Activated CD8-positive, alpha-beta memory T cell treated with anti-CD3 and anti-CD28 coated beads for 36 hours (primary cell): ENCODE data around the gene MRPS22. TPM values are rescaled to one million over a fixed set of nuclear protein-coding genes. Genes with fewer than 3 reads are reported as not detected.
"Not testable (repeated sequence)": the region's sequence is repeated elsewhere in the genome, so short reads cannot be mapped to it uniquely, and the experiment has no call there.

ENCODE experiments used
- CTCF ChIA-PET: fragments of 350-600 bp; sonication (Branson Sonifier 250); formaldehyde crosslinking; loops from one replicate; lab custom pipeline; 2021; ENCODE audit warnings: antibody characterized with exemption; lab: Charles Lee
- POLR2A ChIA-PET: fragments of 350-600 bp; sonication (Branson Sonifier 250); formaldehyde crosslinking; loops from one replicate; lab custom pipeline; 2021; ENCODE audit warnings: antibody characterized with exemption; lab: Charles Lee
- total RNA-seq, 2 experiments: library from RNA; stranded (reverse); gene quantifications; one replicate each; pipeline ENCODE4 v1.2.3, GENCODE V29; 2021

The MRPS22 gene
- total RNA-seq, 2 experiments from 2014 or later = 71.1 to 72.4 TPM

DNA sequence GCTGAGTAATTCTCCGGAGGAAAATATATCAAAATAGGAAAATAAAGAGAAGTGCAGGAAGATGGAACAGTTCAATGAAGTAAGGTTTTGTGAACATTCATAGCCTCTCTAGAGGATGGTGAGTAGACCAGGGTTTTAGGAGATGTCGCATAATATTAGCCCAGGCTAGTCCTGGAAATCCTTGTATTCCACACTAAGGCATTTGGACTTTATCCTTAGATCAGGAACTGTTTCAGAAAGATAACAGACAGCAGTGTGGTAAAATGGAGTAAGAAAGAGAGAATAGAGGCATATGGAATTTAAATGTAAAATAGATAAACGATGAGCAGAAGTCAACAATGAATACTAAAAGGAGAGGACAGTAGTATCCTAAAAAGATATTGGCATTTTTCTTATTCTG, 33.6 kb downstream of the MRPS22 start:
- CTCF ChIA-PET = no interaction called here

DNA sequence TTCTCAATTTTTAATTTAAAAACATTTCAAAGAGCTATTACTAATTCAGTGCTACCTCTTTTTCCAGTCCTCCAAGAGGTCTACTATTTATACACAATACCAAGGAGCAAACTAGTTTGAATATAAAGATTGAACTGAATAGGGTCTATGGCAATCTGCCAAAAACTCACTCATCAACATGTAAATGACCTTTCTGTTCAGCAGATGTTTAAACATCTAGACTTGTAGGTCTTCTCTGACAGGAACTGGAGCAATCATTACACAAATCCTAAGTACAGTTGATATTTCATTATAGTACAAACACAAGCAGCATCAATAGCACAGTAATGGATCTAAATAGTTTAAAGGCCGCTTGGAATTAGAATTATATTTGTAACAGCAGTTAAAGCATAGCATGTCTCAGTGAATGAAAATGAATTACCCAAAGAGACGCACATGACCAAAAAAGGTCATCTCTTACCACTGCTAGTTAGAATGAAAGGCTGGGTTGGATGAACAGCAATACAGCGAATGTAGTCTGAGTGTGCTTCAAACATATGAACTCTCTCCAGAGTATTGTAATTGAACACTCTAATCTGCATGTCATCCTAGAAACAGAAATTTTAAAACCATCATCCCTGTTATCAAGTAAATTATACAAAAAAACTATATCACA, 34.9 kb downstream of the MRPS22 start:
- POLR2A ChIA-PET = no interaction called here
- CTCF ChIA-PET = no interaction called here

More for the DNA sequence above, 33.6 kb downstream of the MRPS22 start:
- POLR2A ChIA-PET = no interaction called here

DNA sequence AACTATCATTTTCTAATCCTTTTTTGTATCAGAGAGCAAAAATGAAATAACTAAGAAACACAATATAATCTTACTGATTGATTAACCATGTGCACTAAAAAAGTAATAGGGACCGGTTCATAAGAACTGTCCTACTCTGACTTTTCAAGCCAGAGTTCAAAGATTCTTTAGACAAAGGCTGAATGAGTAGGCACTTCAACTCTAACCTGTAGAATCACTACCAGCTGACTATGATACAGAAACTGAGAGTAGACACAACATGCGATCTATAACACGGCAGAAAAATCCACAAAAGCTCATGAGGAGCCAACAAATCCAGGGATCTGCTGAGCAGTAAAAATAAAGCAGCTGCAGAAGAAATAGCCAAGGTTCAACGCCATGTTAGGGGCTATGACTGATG, 36.8 kb downstream of the MRPS22 start:
- ChIA-PET CTCF (no interaction called here), POLR2A (no interaction called here)

DNA sequence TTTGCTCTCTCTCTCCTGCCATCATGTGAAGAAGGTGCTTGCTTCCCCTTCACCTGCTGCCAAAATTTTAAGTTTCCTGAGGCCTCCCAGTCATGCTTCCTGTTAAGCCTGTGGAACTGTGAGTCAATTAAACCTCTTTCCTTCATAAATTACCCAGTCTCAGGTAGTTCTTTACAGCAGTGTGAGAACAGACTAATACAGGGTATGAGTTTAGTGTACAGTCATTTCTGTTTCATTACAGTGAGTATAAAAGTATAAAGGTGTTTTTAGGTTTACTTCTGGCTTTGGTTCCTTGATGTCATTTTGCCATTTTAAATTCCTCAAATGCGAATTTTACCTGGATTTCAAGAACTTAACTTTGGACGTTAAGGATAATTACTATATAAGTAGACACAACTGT, 38.5 kb downstream of the MRPS22 start:
- POLR2A ChIA-PET, CTCF ChIA-PET: not testable (repeated sequence)

DNA sequence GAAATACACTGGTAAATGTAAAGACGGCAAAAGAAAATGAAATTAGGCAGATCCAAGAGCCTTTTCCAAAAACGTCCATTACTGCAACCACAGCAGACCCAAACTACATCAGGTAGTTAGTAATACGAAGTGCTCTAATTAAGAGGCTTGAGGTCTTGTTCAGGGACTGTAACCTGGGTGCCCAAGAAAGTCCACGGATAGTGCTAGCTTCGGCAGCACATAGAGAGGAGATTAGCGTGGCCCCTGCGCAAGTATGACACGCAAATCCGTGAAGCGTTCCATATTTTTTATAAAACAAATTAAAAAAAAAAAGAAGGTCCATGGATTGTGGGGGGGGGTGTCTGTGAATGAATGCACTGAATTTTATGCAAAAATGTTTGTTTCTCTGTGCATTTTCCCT, 44.3 kb downstream of the MRPS22 start:
- POLR2A ChIA-PET = no interaction called here
- CTCF ChIA-PET = interaction anchor here (0.6 kb wide), 1 partner anchor 41 kb away, joined by 3 read pairs; no protein-coding TSS in a partner anchor

DNA sequence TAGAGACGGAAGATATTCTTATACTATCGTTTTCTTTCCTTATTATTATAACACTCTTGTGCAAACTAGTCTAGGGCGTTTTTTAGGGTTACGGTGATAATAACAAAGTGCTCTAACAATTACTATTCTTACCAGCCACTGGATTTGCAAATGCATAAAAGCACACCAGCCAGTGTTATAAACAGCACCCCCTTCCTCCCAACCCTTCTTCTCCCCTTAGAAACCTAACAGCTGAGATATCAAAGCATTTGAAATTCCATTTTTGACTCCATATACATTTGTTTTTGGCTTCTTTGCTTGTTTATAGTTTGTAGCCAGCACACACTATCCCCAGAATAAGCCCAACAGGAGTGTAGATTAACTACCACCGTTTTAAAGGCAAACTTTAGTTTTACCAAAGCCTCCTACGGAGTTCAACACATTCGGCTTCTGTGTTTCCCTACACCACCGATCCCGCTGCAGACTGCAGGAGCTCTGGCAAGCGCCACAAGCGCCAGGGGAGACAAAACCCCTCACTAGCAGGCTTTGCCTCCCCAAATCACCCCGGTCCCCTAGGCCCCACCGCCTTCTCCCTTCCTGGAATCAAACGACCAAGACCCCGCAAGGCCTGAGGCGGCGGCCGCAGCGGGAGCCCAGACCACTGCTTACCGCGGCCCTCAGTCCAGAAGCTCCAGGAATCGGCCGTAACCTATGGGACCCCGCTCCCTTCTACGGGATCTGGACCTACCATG, 45.2 kb downstream of the MRPS22 start:
- ChIA-PET POLR2A (interaction anchor here (0.9 to 1.2 kb wide), 2 partner anchors 30 to 795 kb away, joined by 3 read pairs; partner anchors contain the start of gene CEP70), CTCF (no interaction called here)

DNA sequence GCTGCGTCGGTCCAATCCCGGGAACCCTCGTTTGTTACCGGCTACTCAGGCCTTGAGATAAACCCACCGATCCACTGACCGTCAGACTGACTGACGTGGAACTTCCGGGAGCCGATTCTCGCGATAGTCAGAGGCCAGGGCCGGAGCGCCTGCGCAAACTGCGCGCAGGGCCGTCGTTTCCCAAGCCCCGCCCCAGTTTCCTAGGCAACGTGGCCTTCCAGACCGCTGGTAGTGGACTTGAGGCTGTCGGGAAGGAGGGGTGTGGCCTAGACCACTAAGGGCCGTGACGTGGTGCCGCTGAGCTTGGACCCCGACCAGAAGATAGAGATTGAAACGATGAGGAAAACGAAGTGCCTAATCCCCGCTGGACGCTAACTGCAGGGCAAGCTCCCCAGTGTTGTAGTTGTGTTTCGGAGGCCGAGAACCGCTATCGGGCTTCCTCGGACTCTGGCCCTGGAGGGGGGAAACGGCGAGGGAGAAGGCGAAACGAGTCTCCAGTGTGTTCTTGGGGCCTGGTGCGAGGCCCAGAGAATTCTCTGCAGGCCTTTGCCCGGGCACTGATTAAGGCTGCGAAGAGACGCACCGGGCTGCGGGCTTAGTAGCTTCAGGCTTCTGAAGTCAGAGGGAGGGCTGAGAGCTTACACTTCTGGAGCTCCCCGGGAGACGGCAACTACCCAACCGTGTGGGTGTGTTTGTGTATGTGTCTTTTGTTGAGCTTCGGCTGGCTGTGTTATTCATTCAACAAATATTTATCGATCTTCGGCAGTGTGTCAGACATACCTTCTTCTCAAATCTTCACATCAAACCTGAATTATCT, 45.9 kb downstream of the MRPS22 start, which contains the start of gene COPB2:
Gene COPB2 (minus strand): TSS at position 96 of the 817 bp plus-strand sequence. CDS start 97 bp downstream, outside the sequence.
- POLR2A ChIA-PET = interaction anchor here (0.9 to 1.2 kb wide), 3 partner anchors 31 to 796 kb away, joined by 3 read pairs; partner anchors contain the start of gene CEP70
- CTCF ChIA-PET = no interaction called here

DNA sequence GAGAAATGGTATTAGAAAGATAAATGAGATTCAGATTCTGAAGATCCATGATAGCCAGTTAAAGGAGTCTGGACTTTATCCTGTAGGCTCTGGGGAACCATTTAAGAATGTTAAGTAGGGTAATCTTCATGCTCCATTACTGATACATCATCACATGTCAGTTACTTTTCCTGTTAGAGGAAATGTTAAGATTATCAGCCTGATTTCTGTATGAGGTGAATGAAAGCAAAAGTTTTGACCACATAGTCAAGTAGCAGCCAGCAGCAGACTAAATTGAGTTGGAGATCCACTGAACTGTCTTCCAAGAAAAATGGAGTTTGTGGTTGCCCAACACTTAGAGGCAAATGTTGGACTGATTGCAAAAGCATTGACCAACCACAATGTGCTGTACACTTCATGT, 50.3 kb downstream of the MRPS22 start:
- ChIA-PET CTCF (no interaction called here), POLR2A (no interaction called here)

DNA sequence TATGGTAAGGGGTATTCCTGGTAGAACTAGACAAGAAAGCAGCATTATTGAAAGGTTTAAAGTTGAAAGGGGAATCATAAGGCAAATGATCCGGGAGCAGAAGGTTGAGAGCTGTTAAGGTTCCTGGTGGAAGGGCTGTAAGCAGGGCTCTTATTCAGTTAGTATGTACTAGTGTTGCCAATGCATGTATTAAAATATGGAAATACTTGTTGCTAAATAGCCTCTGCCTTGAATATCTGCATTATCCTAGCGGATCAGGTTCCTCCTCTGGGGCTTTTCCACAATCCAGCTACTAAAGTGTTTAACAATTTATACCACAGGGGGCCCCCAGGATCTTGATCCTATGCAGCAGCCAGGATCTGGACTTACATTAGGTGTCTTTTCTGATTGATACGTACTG, 52.9 kb downstream of the MRPS22 start:
- CTCF ChIA-PET = no interaction called here

DNA sequence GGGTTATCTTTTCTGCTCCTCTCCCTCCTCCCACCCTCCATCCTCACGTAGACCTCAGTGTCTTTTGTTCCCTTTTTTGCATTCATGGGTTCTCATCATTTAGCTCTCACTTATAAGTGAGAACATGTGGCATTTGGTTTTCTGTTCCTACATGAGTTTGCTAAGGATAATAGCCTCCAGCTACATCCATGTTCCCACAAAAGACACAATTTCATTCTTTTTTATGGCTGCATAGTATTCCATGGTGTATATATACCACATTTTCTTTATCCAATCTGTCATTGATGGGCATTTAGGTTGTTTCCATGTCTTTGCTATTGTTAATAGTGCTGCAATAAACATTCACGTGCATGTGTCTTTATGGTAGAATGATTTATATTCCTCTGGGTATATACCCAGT, 57.3 kb downstream of the MRPS22 start:
- POLR2A ChIA-PET, CTCF ChIA-PET: not testable (repeated sequence)

More for the DNA sequence above, 52.9 kb downstream of the MRPS22 start:
- POLR2A ChIA-PET = no interaction called here

Other genes with a start within 250 kb of the MRPS22 start
- 10 to 100 TPM; 85.1 to 86.1 TPM for gene COPB2, start 45.6 kb downstream of the MRPS22 start, total RNA-seq
- gene RBP2, start 132.5 kb downstream of the MRPS22 start, total RNA-seq = not detected
- gene RBP1, start 195.7 kb downstream of the MRPS22 start, total RNA-seq = not detected